Measurements from ENCODE around the gene ID4. TPM values are rescaled to one million over a fixed set of nuclear protein-coding genes. Genes with fewer than 3 reads are reported as not detected.
"Not testable (repeated sequence)": the region's sequence is repeated elsewhere in the genome, so short reads cannot be mapped to it uniquely, and the experiment has no call there.

Gene ID4
- total RNA-seq, 4 donors from 2014 or later = 29.2 to 147 (median 57.5) TPM

DNA sequence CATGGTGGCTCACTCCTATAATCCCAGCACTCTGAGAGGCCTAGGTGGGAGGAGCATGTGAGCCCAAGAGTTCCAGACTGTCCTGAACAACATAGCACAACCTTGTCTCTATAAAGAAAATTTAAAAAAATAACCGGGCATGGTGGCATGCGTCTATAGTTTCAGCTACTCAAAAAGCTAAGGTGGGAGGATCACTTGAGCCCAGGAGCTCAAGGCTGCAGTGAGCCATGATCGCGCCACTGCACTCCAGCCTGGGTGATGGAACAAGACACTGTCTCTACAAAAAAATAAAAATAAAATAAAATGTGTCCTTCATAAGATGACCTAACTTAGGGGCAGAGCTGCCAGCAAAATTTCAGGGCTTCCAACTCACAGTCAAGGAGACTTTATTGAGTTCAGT lies 12.6 kb downstream of the ID4 start:
- Histone ChIP-seq H3K9me3 (no peaks in the 10 kb centered on the region), H3K36me3 (no peaks in the 10 kb centered on the region), H3K4me1 (no peaks in the 10 kb centered on the region), H3K4me3 (no peak overlapping the region), H3K27me3 (no peaks in the 10 kb centered on the region), H3K27ac (no peak overlapping the region)
- no peak for DNase-seq
- intact Hi-C loops (cut with DNase I; ENCODE audit: low total_unique reads) = no loop called here
- TF ChIP-seq, protein P1, sequence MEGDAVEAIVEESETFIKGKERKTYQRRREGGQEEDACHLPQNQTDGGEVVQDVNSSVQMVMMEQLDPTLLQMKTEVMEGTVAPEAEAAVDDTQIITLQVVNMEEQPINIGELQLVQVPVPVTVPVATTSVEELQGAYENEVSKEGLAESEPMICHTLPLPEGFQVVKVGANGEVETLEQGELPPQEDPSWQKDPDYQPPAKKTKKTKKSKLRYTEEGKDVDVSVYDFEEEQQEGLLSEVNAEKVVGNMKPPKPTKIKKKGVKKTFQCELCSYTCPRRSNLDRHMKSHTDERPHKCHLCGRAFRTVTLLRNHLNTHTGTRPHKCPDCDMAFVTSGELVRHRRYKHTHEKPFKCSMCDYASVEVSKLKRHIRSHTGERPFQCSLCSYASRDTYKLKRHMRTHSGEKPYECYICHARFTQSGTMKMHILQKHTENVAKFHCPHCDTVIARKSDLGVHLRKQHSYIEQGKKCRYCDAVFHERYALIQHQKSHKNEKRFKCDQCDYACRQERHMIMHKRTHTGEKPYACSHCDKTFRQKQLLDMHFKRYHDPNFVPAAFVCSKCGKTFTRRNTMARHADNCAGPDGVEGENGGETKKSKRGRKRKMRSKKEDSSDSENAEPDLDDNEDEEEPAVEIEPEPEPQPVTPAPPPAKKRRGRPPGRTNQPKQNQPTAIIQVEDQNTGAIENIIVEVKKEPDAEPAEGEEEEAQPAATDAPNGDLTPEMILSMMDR (IDR thresholded peaks at IDR 0.05) = no peak
- TF ChIP-seq POLR2A (IDR thresholded peaks at IDR 0.05) = no peak

- intact Hi-C loops (cut with DNase I; ENCODE audit: low total_unique reads) = no loop called here
- H3K27me3 ChIP-seq = no peaks in the 10 kb centered on the region
- DNase-seq = peak; percentile 28 to 51
- no peaks in the 10 kb centered on the region for H3K4me1 ChIP-seq
- TF ChIP-seq, protein P1 (IDR thresholded peaks at IDR 0.05) = peak; percentile 79 to 92 (median 86)
- TF ChIP-seq POLR2A (IDR thresholded peaks at IDR 0.05) = no peak
- H3K9me3 ChIP-seq = no peaks in the 10 kb centered on the region
- peak overlapping the region; percentile 1 to 59 for H3K27ac ChIP-seq
- no peaks in the 10 kb centered on the region for H3K36me3 ChIP-seq
- H3K4me3 ChIP-seq = no peak overlapping the region
These were observed 14.3 kb downstream of the ID4 start for GRCh38 chr6:19851241-19852089.

DNA sequence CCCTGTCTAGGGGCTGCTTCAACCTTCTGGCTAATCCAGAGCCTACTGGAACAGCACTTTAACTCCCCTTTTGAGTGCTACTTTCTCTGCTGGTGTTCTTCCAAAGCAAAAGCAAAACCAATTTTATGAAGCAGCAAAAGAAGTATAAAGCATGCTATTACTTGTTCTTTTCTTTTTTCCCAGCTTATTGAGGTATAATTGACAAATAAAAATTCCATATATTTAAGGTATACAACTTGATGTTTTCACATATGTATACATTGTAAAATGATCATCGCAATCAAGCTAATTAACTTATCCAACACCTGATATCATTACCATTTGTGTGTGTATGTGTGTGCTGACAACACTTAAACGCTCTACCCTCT lies 14.9 kb downstream of the ID4 start:
- Histone ChIP-seq H3K27me3 (no peaks in the 10 kb centered on the region), H3K9me3 (no peaks in the 10 kb centered on the region), H3K27ac (no peak overlapping the region), H3K4me1 (no peaks in the 10 kb centered on the region), H3K4me3 (no peak overlapping the region), H3K36me3 (no peaks in the 10 kb centered on the region)
- intact Hi-C loops (cut with DNase I; ENCODE audit: low total_unique reads) = no loop called here
- TF ChIP-seq, protein P1 (IDR thresholded peaks at IDR 0.05) = no peak
- TF ChIP-seq POLR2A (IDR thresholded peaks at IDR 0.05) = no peak
- no peak for DNase-seq

DNA sequence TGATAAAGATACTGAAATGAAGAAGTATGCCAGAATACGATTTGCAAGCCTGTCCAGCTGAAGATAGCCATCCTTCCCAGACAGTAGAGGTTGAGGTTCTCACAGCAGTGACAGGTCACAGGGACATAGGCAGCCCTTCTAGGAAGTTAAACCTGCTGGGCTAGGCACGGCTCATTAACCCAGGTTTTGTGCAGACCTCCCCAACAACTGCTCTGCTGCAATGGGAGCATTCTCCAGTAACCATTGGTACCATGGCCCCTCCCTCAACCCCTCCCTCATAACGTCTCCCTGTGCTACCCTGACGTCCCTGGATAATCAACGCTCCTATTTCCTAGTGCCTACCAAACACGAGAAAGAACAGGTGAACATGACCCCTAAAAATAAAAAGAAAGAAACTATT lies 15.8 kb downstream of the ID4 start:
- Histone ChIP-seq H3K4me3 (no peak overlapping the region), H3K27ac (no peak overlapping the region), H3K36me3 (no peaks in the 10 kb centered on the region), H3K27me3 (no peaks in the 10 kb centered on the region), H3K9me3 (no peaks in the 10 kb centered on the region), H3K4me1 (no peaks in the 10 kb centered on the region)
- intact Hi-C loops (cut with DNase I; ENCODE audit: low total_unique reads) = no loop called here
- DNase-seq = no peak
- TF ChIP-seq, protein P1 (IDR thresholded peaks at IDR 0.05) = no peak
- no peak for TF ChIP-seq POLR2A (IDR thresholded peaks at IDR 0.05)

GRCh38 chr6:19854421-19855015 lies 17.3 kb downstream of the ID4 start:
- DNase-seq; H3K36me3 ChIP-seq; H3K9me3 ChIP-seq; H3K27ac ChIP-seq; H3K4me3 ChIP-seq; intact Hi-C loops (cut with DNase I; ENCODE audit: low total_unique reads); H3K27me3 ChIP-seq; H3K4me1 ChIP-seq: not testable (repeated sequence)

All from uterus (tissue), 4 donors.